GM12891 (cell line): ENCODE results near the gene MTREX.

Experiments
- PAX5 ChIP-seq: IDR thresholded peaks from 2 replicates; pipeline ENCODE4 v1.6.1; 2011; ENCODE audit warnings: low read length, moderate library complexity, mild to moderate bottlenecking; ENCODE audit not compliant: insufficient read depth, severe bottlenecking
- POLR2A ChIP-seq: IDR thresholded peaks from 2 replicates; pipeline ENCODE4 v1.6.1; 2011; ENCODE audit warnings: low read depth, low read length, control low read depth
- POLR2AphosphoS5 ChIP-seq: IDR thresholded peaks from 2 replicates; pipeline ENCODE4 v1.6.1; 2011; ENCODE audit warnings: low read depth, low read length, control low read depth
- POU2F2 ChIP-seq: IDR thresholded peaks from 2 replicates; pipeline ENCODE4 v1.6.1; 2011; ENCODE audit warnings: low read depth, mild to moderate bottlenecking, control low read depth, low read length, moderate library complexity
- SPI1 ChIP-seq: IDR thresholded peaks from 2 replicates; pipeline ENCODE4 v1.6.1; 2011; ENCODE audit warnings: low read depth, low read length, control low read depth
- TAF1 ChIP-seq: IDR thresholded peaks from 2 replicates; pipeline ENCODE4 v1.6.1; 2011; ENCODE audit warnings: low read depth, low read length, control low read depth

DNA sequence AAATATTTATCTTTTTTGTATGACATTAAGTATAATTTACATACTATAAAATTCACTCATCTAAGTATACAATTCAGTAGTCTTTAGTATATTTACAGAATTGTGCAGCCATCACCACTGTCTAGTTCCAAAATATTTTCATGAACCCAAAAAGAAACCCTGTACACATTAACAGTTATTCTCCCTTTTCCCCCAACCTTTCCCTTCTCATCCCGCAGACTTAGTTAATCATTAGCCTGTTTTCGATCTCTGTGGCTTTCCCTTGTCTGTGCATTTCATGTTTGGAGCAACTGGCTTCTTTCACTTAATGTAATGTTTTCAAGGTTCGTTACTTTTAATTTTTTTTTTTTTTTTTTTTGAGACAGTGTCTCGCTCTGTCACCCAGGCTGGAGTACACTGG lies 37.5 kb downstream of the MTREX start:
- TF ChIP-seq POLR2A (no peak), SPI1 (no peak), TAF1 (no peak), POLR2AphosphoS5 (no peak), PAX5 (no peak), POU2F2 (no peak)
